ENCODE results near the gene PIAS1.
"Not testable (repeated sequence)": the region's sequence is repeated elsewhere in the genome, so short reads cannot be mapped to it uniquely, and the experiment has no call there.

Gene PIAS1

DNA sequence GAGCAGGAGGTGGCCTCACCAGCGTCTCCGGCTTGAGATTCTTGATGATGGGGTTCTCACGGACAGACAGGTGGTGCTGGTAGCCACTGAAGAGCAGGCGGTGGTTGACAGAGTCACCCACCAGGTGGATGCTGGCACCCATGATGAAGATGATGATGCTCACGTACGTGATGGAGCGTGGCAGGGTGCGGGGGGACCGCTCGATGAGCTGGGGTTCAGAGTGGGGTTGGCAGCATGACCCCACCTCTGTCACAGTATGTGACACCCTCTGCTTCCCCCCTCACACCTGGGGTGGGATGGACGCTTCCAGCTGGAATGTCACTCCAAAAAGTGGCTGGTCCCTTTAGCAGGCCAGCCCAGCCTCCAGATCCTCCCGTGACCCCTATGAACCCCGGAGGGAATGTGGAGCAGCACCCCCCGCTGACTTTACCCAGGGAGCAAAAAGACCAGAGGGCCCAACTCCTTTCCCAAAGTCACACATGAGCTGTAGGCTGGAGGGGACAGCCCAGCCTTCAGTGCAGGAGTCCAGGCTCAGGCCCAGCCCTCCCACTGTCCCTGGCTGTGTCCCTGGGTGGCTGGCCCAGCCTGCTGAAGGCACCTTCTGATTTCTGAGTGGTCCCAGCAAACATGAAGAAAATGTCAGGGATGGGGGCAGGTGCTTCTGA lies 157.7 kb downstream of the PIAS1 start:
- no peak for DNase-seq (ENCODE audit: low read depth)

DNA sequence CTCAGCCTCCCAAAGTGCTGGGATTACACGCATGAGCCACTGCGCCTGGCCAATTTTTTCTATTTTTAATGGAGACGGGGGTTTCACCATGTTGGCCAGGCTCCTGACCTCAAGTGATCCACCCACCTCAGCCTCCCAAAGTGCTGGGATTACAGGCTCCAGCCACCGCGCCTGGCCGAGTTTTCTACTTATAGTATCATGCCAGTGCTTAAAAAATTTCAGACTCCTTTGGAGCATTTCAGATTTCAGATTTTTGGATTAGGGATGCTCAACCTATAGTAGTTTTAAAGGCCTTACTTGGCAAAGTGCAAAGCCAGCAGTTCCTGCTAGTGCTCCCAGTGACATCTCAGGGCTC lies 159.4 kb downstream of the PIAS1 start:
- H3K4me3 ChIP-seq (ENCODE audit: low read length); DNase-seq (ENCODE audit: low read depth): not testable (repeated sequence)

More for the DNA sequence above, 157.7 kb downstream of the PIAS1 start:
- TF ChIP-seq, protein P1, sequence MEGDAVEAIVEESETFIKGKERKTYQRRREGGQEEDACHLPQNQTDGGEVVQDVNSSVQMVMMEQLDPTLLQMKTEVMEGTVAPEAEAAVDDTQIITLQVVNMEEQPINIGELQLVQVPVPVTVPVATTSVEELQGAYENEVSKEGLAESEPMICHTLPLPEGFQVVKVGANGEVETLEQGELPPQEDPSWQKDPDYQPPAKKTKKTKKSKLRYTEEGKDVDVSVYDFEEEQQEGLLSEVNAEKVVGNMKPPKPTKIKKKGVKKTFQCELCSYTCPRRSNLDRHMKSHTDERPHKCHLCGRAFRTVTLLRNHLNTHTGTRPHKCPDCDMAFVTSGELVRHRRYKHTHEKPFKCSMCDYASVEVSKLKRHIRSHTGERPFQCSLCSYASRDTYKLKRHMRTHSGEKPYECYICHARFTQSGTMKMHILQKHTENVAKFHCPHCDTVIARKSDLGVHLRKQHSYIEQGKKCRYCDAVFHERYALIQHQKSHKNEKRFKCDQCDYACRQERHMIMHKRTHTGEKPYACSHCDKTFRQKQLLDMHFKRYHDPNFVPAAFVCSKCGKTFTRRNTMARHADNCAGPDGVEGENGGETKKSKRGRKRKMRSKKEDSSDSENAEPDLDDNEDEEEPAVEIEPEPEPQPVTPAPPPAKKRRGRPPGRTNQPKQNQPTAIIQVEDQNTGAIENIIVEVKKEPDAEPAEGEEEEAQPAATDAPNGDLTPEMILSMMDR (conservative IDR thresholded peaks at IDR 0.05; ENCODE audit: low read length) = no peak
- no peak overlapping the region for H3K4me3 ChIP-seq (ENCODE audit: low read length)

DNA sequence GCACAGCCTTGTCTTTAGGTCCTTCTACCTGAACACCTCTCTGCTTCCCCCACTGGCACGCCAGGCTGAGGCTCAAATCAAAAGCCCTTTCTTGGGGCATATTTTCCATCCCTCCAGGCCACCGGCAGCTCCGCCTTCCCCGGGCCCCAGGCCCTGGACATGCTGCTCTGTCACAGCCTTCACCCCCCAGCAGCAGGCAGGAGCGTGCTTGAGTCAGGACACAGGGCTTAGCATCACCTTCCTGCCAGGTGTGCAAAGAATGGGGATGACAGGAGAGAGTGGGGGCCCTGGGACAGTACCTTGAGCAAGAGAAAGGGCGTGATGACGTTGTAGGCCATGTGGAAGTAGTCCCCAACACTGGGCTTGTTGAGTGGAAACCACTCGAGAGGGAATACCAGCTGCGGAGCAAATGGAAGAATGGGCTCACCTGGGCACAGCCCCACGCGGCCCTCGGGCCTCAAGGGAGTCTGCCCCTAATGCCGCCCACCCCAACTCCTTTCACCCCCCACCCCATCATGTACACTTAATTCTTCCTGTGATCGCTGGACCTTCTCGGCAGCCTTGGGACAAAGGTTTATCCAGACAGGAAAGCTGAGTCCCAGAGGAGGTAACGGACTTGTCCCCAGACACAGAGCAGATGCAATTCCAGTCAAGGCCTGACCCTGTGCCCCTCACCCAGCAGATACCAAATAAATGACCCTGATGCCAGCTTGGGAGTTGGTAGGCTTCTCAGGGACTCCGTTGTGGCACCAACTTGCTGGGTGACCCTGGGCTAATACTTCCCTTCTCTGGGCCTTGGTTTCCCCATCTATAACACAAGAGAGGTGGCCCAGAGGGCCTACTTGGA lies 160.1 kb downstream of the PIAS1 start:
- no peak overlapping the region for H3K4me3 ChIP-seq (ENCODE audit: low read length)
- TF ChIP-seq, protein P1 (conservative IDR thresholded peaks at IDR 0.05; ENCODE audit: low read length) = no peak
- DNase-seq (ENCODE audit: low read depth) = no peak

DNA sequence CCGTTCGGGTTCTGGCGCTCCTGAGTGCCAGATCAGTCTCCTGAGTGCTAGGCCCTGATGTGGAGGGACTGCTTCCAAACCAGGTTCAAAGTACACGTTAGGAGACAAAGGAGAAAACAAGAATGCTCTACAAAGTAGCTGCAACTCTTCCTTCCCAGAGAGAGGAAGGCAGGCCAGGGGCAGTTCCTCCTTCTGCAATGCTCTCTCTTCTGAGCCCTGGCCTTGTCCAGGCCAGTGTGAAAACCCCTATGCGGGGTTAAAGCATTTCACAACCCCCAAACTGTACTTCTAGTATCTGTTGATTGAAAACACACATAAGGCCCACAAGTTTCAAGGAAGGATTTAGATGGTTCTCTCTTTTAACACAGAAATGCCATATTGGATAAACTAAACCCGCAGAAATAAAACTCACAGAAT lies 160.7 kb downstream of the PIAS1 start:
- no peak for DNase-seq (ENCODE audit: low read depth)
- TF ChIP-seq, protein P1 (conservative IDR thresholded peaks at IDR 0.05; ENCODE audit: low read length) = no peak
- H3K4me3 ChIP-seq (ENCODE audit: low read length) = no peak overlapping the region

DNA sequence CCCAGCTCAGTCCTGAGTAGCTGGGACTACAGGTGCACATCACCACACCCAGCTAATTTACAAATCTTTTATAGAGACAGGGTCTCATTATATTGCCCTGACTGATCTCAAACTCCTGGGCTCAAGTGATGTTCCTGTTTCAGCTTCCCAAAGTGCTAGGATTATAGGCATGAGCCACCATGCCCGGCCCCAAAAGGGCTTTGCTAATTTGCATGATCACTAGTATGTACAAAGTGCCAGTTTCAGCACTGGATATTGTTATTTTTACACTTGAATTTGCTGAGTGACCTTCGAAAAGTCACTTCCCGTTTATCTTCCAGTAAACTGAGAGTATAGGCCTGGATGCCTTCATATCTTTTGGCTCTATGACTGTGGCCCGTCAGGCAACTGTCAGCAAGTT lies 163.2 kb downstream of the PIAS1 start:
- TF ChIP-seq, protein P1 (conservative IDR thresholded peaks at IDR 0.05; ENCODE audit: low read length) = no peak
- no peak overlapping the region for H3K4me3 ChIP-seq (ENCODE audit: low read length)
- DNase-seq (ENCODE audit: low read depth) = no peak

DNA sequence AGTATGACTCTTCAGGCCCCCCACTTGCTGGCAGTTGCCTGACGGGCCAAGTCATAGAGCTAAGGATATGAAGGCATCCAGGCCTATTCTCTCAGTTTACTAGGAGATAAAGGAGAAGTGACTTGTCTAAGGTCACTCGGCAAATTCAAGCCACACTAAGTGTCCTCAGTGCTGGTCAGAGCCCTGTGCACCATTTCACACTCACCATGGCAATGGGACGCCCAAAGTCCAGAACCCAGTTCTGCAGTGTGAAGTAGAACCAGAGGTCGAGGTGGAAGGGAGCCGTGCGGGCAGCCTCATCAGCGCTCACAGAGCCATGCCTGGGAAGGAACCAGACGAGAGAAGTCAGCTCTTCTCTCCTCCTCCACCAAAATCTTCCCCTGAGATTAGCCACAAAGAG lies 164.2 kb downstream of the PIAS1 start:
- DNase-seq (ENCODE audit: low read depth) = no peak
- TF ChIP-seq, protein P1 (conservative IDR thresholded peaks at IDR 0.05; ENCODE audit: low read length) = no peak
- no peak overlapping the region for H3K4me3 ChIP-seq (ENCODE audit: low read length)

DNA sequence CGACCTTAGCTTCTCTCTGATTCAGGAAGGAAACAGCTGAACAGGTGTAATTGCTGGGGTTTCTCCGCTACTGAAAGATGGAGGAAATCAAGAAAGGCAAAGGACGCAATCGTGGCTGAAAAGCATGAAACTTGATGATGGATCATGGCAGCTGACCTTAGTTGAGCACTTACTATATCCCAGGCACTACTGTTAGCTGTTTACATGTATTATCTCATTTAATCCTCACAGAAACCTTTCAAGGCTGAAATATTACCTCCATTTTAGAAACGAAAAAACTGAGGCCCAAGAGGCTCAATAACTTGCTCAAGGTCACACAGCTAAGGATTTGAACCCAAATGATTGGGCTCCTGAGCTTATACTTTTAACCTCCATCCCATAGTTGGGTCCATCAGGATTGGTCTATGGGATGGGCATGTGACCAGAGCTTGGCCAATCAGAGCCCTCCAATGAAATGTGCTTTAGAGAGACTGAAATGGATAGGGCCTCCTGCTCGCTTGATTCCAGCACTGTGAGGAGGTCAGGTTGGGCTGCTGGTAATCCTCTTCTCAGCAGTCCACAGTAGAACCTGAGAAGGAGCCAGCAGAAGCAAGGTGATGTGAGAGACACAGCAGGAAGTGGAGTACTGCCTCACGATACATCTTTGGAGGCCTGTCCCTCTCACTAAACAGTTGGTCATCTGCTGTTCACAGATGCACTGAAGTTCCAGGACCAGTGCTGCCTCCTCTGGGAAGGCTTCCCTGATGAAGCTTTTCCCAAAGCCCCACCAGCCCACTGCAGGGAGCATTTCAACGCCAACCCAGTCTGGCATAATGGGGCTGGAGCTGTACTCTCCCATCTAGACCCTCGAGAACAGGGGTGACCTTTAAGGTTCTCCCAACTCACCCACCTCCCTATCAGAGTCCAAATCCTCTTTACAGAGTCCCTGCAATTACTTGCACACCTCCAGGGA lies 165.0 kb downstream of the PIAS1 start:
- DNase-seq (ENCODE audit: low read depth) = no peak
- no peak overlapping the region for H3K4me3 ChIP-seq (ENCODE audit: low read length)
- TF ChIP-seq, protein P1 (conservative IDR thresholded peaks at IDR 0.05; ENCODE audit: low read length) = no peak

All from AG10803 (cell line).